Suprapubic skin (tissue), 3 donors: ENCODE data around the gene FLYWCH2.

ENCODE experiments used
- CTCF ChIP-seq, 2 donors: fragments of 200-600 bp in 1 of 2; fragments of 450-650 bp in 1 of 2; sonication (generic) in 1 of 2; IDR thresholded peaks; one replicate each; pipeline ENCODE4 v1.5.1; 2016 to 2019; ENCODE audit warnings: antibody characterized with exemption in 2 of 2, mild to moderate bottlenecking in 1 of 2, moderate library complexity in 1 of 2
- POLR2A ChIP-seq, 2 donors: fragments of 450-650 bp; IDR thresholded peaks; one replicate each; pipeline ENCODE4 v1.6.1; 2017; ENCODE audit warnings: antibody characterized with exemption in 2 of 2, mild to moderate bottlenecking in 2 of 2, moderate library complexity in 2 of 2

- TF ChIP-seq POLR2A (IDR thresholded peaks at IDR 0.05) (no peak), CTCF (IDR thresholded peaks at IDR 0.05) (no peak)
Measured at GRCh38 chr16:2925951-2926649, 43.1 kb downstream of the FLYWCH2 start.
